IMR-90 (cell line): ENCODE measurements around the gene MTMR4. TPM values are rescaled to one million over a fixed set of nuclear protein-coding genes. Genes with fewer than 3 reads are reported as not detected.

Experiments
- ATAC-seq: fragments of 200-7000 bp; cut with Tn5 transposase; 2 replicates; pipeline ENCODE4 v1.9.1; 2020; ENCODE audit warnings: low read depth, mild to moderate bottlenecking, moderate library complexity
- BruUV-seq: library from RNA; stranded (reverse); fragments of 400-500 nt; replicated peaks from 2 replicates; lab custom pipeline; 2021; lab: Mats Ljungman, UMichigan
- CTCF ChIA-PET: fragments of 300-600 bp; formaldehyde crosslinking; extraction: SDS; loops from one replicate; lab custom pipeline; 2021; ENCODE audit warnings: antibody characterized with exemption; lab: Yijun Ruan, JAX
- POLR2A ChIA-PET: fragments of 300-600 bp; sonication (Branson Sonifier 250); formaldehyde crosslinking; loops from one replicate; lab custom pipeline; 2022; ENCODE audit warnings: antibody characterized with exemption; ENCODE audit not compliant: unreplicated experiment; lab: Charles Lee
- DNase-seq: peaks from one replicate; pipeline ENCODE4 v3.0.0; 2013
- H2AFZ ChIP-seq: replicated peaks from 2 replicates; pipeline ENCODE3; 2013; ENCODE audit warnings: low read length, mild to moderate bottlenecking; ENCODE audit not compliant: poor library complexity
- H2AK5ac ChIP-seq: 2 replicates; pipeline ENCODE4 v1.6.1; 2013; ENCODE audit warnings: low read depth, low read length, inconsistent platforms
- H2AK9ac ChIP-seq: replicated peaks from 2 replicates; pipeline ENCODE3; 2013; ENCODE audit warnings: mild to moderate bottlenecking, low read depth, low read length, moderate library complexity; ENCODE audit not compliant: poor library complexity
- H2BK120ac ChIP-seq: 2 replicates; pipeline ENCODE4 v1.6.1; 2013; ENCODE audit warnings: low read depth, low read length, inconsistent platforms
- H2BK15ac ChIP-seq: 3 replicates; pipeline ENCODE4 v1.6.1; 2013; ENCODE audit warnings: low read depth, low read length, inconsistent platforms
- H2BK20ac ChIP-seq: 2 replicates; pipeline ENCODE4 v1.6.1; 2013; ENCODE audit warnings: low read depth, mild to moderate bottlenecking, inconsistent platforms, low read length, moderate library complexity
- H2BK5ac ChIP-seq: 2 replicates; pipeline ENCODE4 v1.6.1; 2013; ENCODE audit warnings: mild to moderate bottlenecking, low read depth, low read length, inconsistent platforms; ENCODE audit not compliant: poor library complexity, severe bottlenecking
- H3K14ac ChIP-seq: replicated peaks from 2 replicates; pipeline ENCODE4 v1.6.1; 2013; ENCODE audit warnings: low read depth, low read length, inconsistent platforms
- H3K18ac ChIP-seq: 2 replicates; pipeline ENCODE4 v1.6.1; 2013; ENCODE audit warnings: low read depth, low read length, control low read depth
- H3K23ac ChIP-seq: 2 replicates; pipeline ENCODE4 v1.6.1; 2013; ENCODE audit warnings: low read depth, low read length, inconsistent platforms
- H3K27ac ChIP-seq: 2 replicates; pipeline ENCODE4 v1.5.1; 2013; ENCODE audit warnings: mild to moderate bottlenecking, control low read depth, low read length; ENCODE audit not compliant: insufficient read depth
- H3K27me3 ChIP-seq: 2 replicates; pipeline ENCODE4 v1.6.1; 2013; ENCODE audit warnings: low read length; ENCODE audit not compliant: control insufficient read depth, insufficient read depth
- H3K36me3 ChIP-seq: 2 replicates; pipeline ENCODE4 v1.6.1; 2013; ENCODE audit warnings: low read length, mixed read lengths; ENCODE audit not compliant: control insufficient read depth, insufficient read depth
- H3K4ac ChIP-seq: 2 replicates; pipeline ENCODE4 v1.6.1; 2013; ENCODE audit warnings: low read depth, low read length, inconsistent platforms
- H3K4me1 ChIP-seq: 2 replicates; pipeline ENCODE4 v1.6.1; 2013; ENCODE audit warnings: low read length, mixed read lengths; ENCODE audit not compliant: control insufficient read depth, insufficient read depth
- H3K4me2 ChIP-seq: 2 replicates; pipeline ENCODE4 v1.6.1; 2013; ENCODE audit warnings: low read depth, mild to moderate bottlenecking, control low read depth, low read length, moderate library complexity
- H3K4me3 ChIP-seq: 2 replicates; pipeline ENCODE4 v1.5.1; 2013; ENCODE audit warnings: low read depth, mild to moderate bottlenecking, control low read depth, low read length, moderate library complexity; ENCODE audit not compliant: insufficient read depth
- H3K56ac ChIP-seq: 2 replicates; pipeline ENCODE4 v1.6.1; 2013; ENCODE audit warnings: low read length, inconsistent platforms; ENCODE audit not compliant: insufficient read depth; ENCODE audit errors: extremely low read depth
- H3K79me1 ChIP-seq, 2 experiments: 2 replicates each; pipeline ENCODE4 v1.6.1; 2013; ENCODE audit warnings: low read length in 2 of 2, inconsistent platforms in 1 of 2, low read depth in 1 of 2
- H3K9ac ChIP-seq: 2 replicates; pipeline ENCODE4 v1.6.1; 2013; ENCODE audit warnings: low read depth, low read length, control low read depth
- H3K9me1 ChIP-seq: 2 replicates; pipeline ENCODE4 v1.6.1; 2013; ENCODE audit warnings: low read length, inconsistent platforms; ENCODE audit not compliant: insufficient read depth
- H3K9me3 ChIP-seq: 2 replicates; pipeline ENCODE4 v1.6.1; 2013; ENCODE audit warnings: low read length; ENCODE audit not compliant: control insufficient read depth, insufficient read depth
- H4K20me1 ChIP-seq: 2 replicates; pipeline ENCODE4 v1.6.1; 2013; ENCODE audit warnings: low read length, inconsistent platforms; ENCODE audit not compliant: insufficient read depth
- H4K5ac ChIP-seq: 2 replicates; pipeline ENCODE4 v1.6.1; 2013; ENCODE audit warnings: mild to moderate bottlenecking, low read depth, low read length, control low read depth
- H4K8ac ChIP-seq, 2 experiments: 2 replicates each; pipeline ENCODE4 v1.6.1; 2013; ENCODE audit warnings: low read depth in 2 of 2, low read length in 2 of 2, control low read depth in 1 of 2, inconsistent platforms in 1 of 2
- H4K91ac ChIP-seq: 2 replicates; pipeline ENCODE4 v1.6.1; 2013; ENCODE audit warnings: low read depth, low read length, inconsistent platforms; ENCODE audit not compliant: insufficient read depth
- CTCF ChIP-seq: conservative IDR thresholded peaks from 2 replicates; pipeline ENCODE4 v1.5.1; 2012; ENCODE audit warnings: mild to moderate bottlenecking, low read depth, low read length, improper control_type of control experiment
- NFE2L2 ChIP-seq: fragments of 150-350 bp; IDR thresholded peaks from 2 replicates; pipeline ENCODE4 v1.6.1; 2016; ENCODE audit warnings: low read depth, mild to moderate bottlenecking, low read length
- RAD21 ChIP-seq: IDR thresholded peaks from 2 replicates; pipeline ENCODE4 v1.6.1; 2012; ENCODE audit warnings: low read length, improper control_type of control experiment
- WGBS, 2 experiments: methylation state at CpG; one replicate each; pipeline versions ENCODE4 v1.1.5 to v1.1.7; 2013; ENCODE audit warnings: missing lambda C conversion rate in 2 of 2; ENCODE audit not compliant: insufficient read length in 1 of 2; ENCODE audit errors: extremely low coverage in 2 of 2; 5-methylcytosine and 5-hydroxymethylcytosine counted together
- dilution Hi-C: fragments of 300-500 bp; cut with HindIII; formaldehyde crosslinking; loops from one replicate; pipeline ENCODE4 v1.14.3; 2018; ENCODE audit warnings: low sequenced_read_pairs; ENCODE audit not compliant: unreplicated experiment
- in situ Hi-C: fragments of 300-500 bp; cut with MboI; formaldehyde crosslinking; loops from 3 replicates; pipeline ENCODE4 v1.14.3; 2019; ENCODE audit warnings: low sequenced_read_pairs, inconsistent platforms, mixed read lengths
- intact Hi-C: fragments of 100-400 bp; cut with micrococcal nuclease; formaldehyde crosslinking; loops from 2 replicates; pipeline ENCODE4 v1.10.0; 2022
- polyA plus RNA-seq, 3 experiments: library from polyadenylated mRNA; depleted of rRNA; stranded (reverse); fragments of >200 nt; gene quantifications; 2 replicates each; pipeline ENCODE4 v1.2.3, GENCODE V29; 2012; ENCODE audit warnings: low replicate concordance in 1 of 3
- total RNA-seq: library from RNA; depleted of rRNA; stranded (reverse); fragments of >200 nt; gene quantifications from 2 replicates; pipeline ENCODE4 v1.2.3, GENCODE V29; 2012

MTMR4 gene
- total and polyA plus RNA-seq, 2 of the 4 experiments (the other 2 are of a cell fraction) = 13.2 to 42.5 TPM

GRCh38 chr17:58520843-58521430, 6.5 kb upstream of the MTMR4 start:
- H2BK15ac ChIP-seq = no peak overlapping the region
- H2AK5ac ChIP-seq = peak overlapping the region; percentile 20; the same call in 1 of the 2 replicates
- H4K5ac ChIP-seq = no peak overlapping the region
- dilution Hi-C loops = no loop called here
- no peak overlapping the region for H2BK5ac ChIP-seq
- H2AK9ac ChIP-seq = no peak overlapping the region
- no peak overlapping the region for H4K91ac ChIP-seq
- no peak overlapping the region for H3K56ac ChIP-seq
- H3K23ac ChIP-seq = no peak overlapping the region
- H3K4me2 ChIP-seq = no peak overlapping the region
- TF ChIP-seq RAD21 = peak; percentile 17; the same call in 1 of the 2 replicates
- TF ChIP-seq NFE2L2 = no peak
- peak; percentile 40 for TF ChIP-seq CTCF
- H3K9me3 ChIP-seq = no peaks in the 10 kb centered on the region
- ChIA-PET CTCF (interaction anchor here (0.6 to 1.0 kb wide), 4 partner anchors 9 to 538 kb away, joined by 3 to 4 read pairs (median 3); no protein-coding TSS in a partner anchor), POLR2A (interaction anchor here (1.2 kb wide), 1 partner anchor 110 kb away, joined by 4 read pairs; no protein-coding TSS in a partner anchor)
- DNase-seq (peak; percentile 13), ATAC-seq (no peak)
- no peak overlapping the region for H4K8ac ChIP-seq
- in situ Hi-C loops = loop anchor here (5.0 kb wide), 1 partner anchor 476 kb away; no protein-coding TSS in a partner anchor
- H2BK120ac ChIP-seq = no peak overlapping the region
- no peak overlapping the region; the same call in 1 of the 2 replicates for H3K4ac ChIP-seq
- H2BK20ac ChIP-seq = no peak overlapping the region
- H3K18ac ChIP-seq = no peak overlapping the region
- peaks cover 15% of the 10 kb centered on the region for H3K4me1 ChIP-seq
- H3K27me3 ChIP-seq = no peaks in the 10 kb centered on the region
- no peak overlapping the region for H3K4me3 ChIP-seq
- BruUV-seq = no TSS peak
- intact Hi-C loops = no loop called here
- peaks cover 17% of the 10 kb centered on the region for H3K9me1 ChIP-seq
- H3K9ac ChIP-seq = no peak overlapping the region
- H3K79me1 ChIP-seq = peaks cover 0 to 16% of the 10 kb centered on the region in 2 experiments; a peak in 1 of 4 replicates
- H2AFZ ChIP-seq = no peak overlapping the region
- H3K14ac ChIP-seq = no peak overlapping the region
- no peaks in the 10 kb centered on the region for H3K36me3 ChIP-seq
- 60% methylated on average over 1 of the region's 15 CpGs; no CpG with 5 or more reads in 1 of the 2 experiments for WGBS, 2 experiments
- H4K20me1 ChIP-seq = no peaks in the 10 kb centered on the region
- H3K27ac ChIP-seq = no peak overlapping the region
